ENCODE data around the gene CUEDC1. TPM values are rescaled to one million over a fixed set of nuclear protein-coding genes. Genes with fewer than 3 reads are reported as not detected.
"Not testable (repeated sequence)": the region's sequence is repeated elsewhere in the genome, so short reads cannot be mapped to it uniquely, and the experiment has no call there.

CUEDC1 gene
- total RNA-seq, 1 donor from 2014 or later, result 76.1 TPM

DNA sequence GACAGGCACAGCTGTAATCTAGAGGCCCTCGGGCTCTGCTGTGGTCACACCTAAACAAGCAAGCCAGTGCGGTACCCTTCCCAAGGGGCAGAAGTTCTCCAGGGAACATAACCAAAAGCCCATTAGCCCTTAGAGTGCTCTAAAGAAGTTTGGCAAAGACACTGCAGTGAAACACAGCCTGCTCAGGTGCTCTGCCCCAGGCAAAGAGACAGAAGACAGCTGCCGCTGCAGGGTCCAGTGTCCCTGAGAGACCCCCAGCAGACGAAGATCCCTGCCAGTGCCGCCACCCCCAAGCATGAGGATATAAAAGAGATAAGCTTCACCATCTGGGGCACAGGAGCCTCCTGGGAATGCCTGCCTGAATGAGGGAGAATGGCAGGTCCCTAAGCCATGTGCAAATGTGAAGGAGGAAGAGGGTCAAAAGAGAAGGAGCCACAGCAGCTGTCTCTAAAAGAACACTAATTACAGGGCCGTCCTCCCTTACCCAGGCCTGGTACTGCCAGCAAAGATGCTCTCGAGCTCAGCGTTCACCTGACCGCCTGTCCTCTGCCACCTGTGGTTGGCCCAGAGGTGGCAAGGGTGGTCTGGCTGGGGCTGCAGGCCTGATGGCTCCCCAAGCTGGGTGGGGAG is 29.7 kb downstream of the CUEDC1 start:
- DNase-seq (ENCODE audit: low spot score in 2 of 2), result no peak
- no peaks in the 10 kb centered on the region for H3K9me3 ChIP-seq
- no peaks in the 10 kb centered on the region for H3K27me3 ChIP-seq
- H3K36me3 ChIP-seq, result no peaks in the 10 kb centered on the region
- H3K4me3 ChIP-seq, result no peak overlapping the region
- intact Hi-C loops (cut with DNase I), result no loop called here
- TF ChIP-seq, protein P1, sequence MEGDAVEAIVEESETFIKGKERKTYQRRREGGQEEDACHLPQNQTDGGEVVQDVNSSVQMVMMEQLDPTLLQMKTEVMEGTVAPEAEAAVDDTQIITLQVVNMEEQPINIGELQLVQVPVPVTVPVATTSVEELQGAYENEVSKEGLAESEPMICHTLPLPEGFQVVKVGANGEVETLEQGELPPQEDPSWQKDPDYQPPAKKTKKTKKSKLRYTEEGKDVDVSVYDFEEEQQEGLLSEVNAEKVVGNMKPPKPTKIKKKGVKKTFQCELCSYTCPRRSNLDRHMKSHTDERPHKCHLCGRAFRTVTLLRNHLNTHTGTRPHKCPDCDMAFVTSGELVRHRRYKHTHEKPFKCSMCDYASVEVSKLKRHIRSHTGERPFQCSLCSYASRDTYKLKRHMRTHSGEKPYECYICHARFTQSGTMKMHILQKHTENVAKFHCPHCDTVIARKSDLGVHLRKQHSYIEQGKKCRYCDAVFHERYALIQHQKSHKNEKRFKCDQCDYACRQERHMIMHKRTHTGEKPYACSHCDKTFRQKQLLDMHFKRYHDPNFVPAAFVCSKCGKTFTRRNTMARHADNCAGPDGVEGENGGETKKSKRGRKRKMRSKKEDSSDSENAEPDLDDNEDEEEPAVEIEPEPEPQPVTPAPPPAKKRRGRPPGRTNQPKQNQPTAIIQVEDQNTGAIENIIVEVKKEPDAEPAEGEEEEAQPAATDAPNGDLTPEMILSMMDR (IDR thresholded peaks at IDR 0.05), result no peak
- no peak overlapping the region for H3K27ac ChIP-seq
- peaks cover 7 to 35% of the 10 kb centered on the region in 2 donors for H3K4me1 ChIP-seq

DNA sequence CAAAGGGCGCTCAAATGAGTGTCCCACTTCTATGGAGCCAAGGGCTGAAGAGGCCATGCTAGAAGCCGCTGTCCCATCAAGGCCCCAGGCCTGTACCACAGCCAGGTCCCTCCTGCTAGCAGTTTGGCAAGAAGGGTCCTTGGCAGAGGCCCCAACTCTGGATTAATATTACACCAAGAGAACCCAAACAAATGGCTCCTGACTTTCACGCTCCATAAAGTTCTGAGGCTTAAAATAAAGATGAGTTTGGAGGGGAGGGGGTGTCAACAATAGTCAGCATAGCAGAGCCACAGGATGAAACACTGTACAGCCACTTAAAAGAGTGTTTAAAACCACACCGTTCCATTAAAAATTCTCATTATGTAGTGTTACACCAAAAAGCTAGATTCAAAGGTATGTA is 30.5 kb downstream of the CUEDC1 start:
- H3K27ac ChIP-seq, result no peak overlapping the region
- intact Hi-C loops (cut with DNase I), result no loop called here
- H3K4me1 ChIP-seq, result peaks cover 7 to 35% of the 10 kb centered on the region in 2 donors
- H3K27me3 ChIP-seq, result no peaks in the 10 kb centered on the region
- H3K36me3 ChIP-seq, result no peaks in the 10 kb centered on the region
- no peaks in the 10 kb centered on the region for H3K9me3 ChIP-seq
- DNase-seq (ENCODE audit: low spot score in 2 of 2), result no peak
- TF ChIP-seq, protein P1 (IDR thresholded peaks at IDR 0.05), result no peak
- H3K4me3 ChIP-seq, result no peak overlapping the region

DNA sequence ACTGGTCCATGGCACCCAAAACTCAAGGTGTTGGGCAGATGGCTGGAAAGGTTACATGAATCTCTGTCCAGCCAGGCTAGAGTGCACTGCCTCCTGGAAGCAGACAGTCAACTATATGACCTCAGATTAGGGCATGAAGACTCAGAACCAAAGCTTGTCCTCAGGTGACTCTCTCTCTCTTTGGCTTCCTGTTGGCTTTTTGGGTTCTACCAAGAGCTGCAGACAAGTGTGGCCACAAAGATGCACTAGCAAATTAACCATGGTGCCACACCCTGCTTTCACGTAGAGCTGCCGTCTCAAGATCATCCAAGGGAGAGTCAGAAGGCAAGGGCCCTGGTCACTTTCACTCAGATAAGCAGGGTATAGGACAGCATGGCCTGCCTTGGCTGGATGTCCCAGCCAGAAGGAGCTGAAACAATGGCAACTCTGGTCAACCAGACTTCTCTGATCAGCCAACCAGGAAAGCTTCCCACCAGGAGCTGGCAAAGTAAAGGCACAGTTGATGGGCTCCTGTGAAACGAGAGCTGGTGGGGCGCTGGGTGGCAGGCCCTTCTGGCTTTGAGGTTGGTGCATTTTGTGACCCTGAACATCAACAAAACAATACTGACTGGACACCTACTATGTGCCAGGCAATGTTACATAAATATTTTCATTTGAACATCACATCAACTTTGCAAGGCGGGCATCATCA is 31.9 kb downstream of the CUEDC1 start:
- TF ChIP-seq, protein P1 (IDR thresholded peaks at IDR 0.05), result no peak
- DNase-seq (ENCODE audit: low spot score in 2 of 2), result no peak
- no peaks in the 10 kb centered on the region for H3K36me3 ChIP-seq
- no peaks in the 10 kb centered on the region for H3K27me3 ChIP-seq
- H3K9me3 ChIP-seq, result no peaks in the 10 kb centered on the region
- intact Hi-C loops (cut with DNase I), result no loop called here
- peaks cover 7 to 35% of the 10 kb centered on the region in 2 donors for H3K4me1 ChIP-seq
- no peak overlapping the region for H3K27ac ChIP-seq
- H3K4me3 ChIP-seq, result no peak overlapping the region

DNA sequence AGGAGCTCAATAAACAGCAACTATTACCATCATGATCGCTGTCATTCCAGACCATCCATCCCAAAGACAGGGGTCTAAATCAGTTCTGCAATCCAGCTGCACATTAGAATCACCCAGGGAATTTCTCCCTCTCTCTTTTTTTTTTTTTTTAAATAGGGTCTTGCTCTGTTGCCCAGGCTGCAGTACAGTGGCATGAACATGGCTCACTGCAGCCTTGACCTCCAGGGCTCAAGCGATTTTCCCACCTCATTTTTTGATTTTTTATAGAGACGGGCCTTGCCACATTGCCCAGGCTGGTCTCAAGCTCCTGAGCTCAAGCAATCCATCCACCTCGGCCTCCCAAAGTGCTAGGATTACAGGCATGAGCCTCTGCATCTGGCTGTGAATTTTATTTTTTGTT is 32.5 kb downstream of the CUEDC1 start:
- H3K4me1 ChIP-seq, result peaks cover 7 to 36% of the 10 kb centered on the region in 2 donors
- H3K27me3 ChIP-seq; H3K27ac ChIP-seq; H3K36me3 ChIP-seq; H3K4me3 ChIP-seq; intact Hi-C loops (cut with DNase I); DNase-seq (ENCODE audit: low spot score in 2 of 2); H3K9me3 ChIP-seq: not testable (repeated sequence)

- H3K4me3 ChIP-seq, result peak overlapping the region in 1 of 2 donors; percentile 17
- no peaks in the 10 kb centered on the region for H3K9me3 ChIP-seq
- no peak for DNase-seq (ENCODE audit: low spot score in 2 of 2)
- H3K27ac ChIP-seq, result peak overlapping the region; percentile 67 to 83
- no peaks in the 10 kb centered on the region for H3K36me3 ChIP-seq
- peaks cover 7 to 28% of the 10 kb centered on the region in 2 donors for H3K4me1 ChIP-seq
- H3K27me3 ChIP-seq, result no peaks in the 10 kb centered on the region
- intact Hi-C loops (cut with DNase I), result loop anchor here (2.0 kb wide), 2 partner anchors 28 to 32 kb away; no protein-coding TSS in a partner anchor
- TF ChIP-seq, protein P1 (IDR thresholded peaks at IDR 0.05), result no peak
Observed at GRCh38 chr17:57920916-57921703, 34.1 kb downstream of the CUEDC1 start.

GRCh38 chr17:57919918-57920317 is 35.3 kb downstream of the CUEDC1 start:
- H3K9me3 ChIP-seq, result no peaks in the 10 kb centered on the region
- no peak overlapping the region for H3K27ac ChIP-seq
- intact Hi-C loops (cut with DNase I), result loop anchor here (2.0 kb wide), 2 partner anchors 27 to 33 kb away; no protein-coding TSS in a partner anchor
- no peaks in the 10 kb centered on the region for H3K27me3 ChIP-seq
- TF ChIP-seq, protein P1 (IDR thresholded peaks at IDR 0.05), result no peak
- DNase-seq (ENCODE audit: low spot score in 2 of 2), result no peak
- no peak overlapping the region for H3K4me3 ChIP-seq
- H3K4me1 ChIP-seq, result peaks cover 7 to 33% of the 10 kb centered on the region in 2 donors
- no peaks in the 10 kb centered on the region for H3K36me3 ChIP-seq
